RPMI8226 (cell line): ENCODE results near the gene ERCC8.
"Not testable (repeated sequence)": the region's sequence is repeated elsewhere in the genome, so short reads cannot be mapped to it uniquely, and the experiment has no call there.

Experiments
- DNase-seq: peaks from one replicate; pipeline ENCODE4 v3.0.0-alpha.2; 2015

The ERCC8 gene

GRCh38 chr5:60896991-60897390 lies 47.9 kb downstream of the ERCC8 start:
- DNase-seq, result no peak

GRCh38 chr5:60893521-60893920 lies 51.3 kb downstream of the ERCC8 start:
- DNase-seq, result no peak

- DNase-seq, result no peak
These were observed 53.2 kb downstream of the ERCC8 start for GRCh38 chr5:60891667-60892066.

GRCh38 chr5:60888359-60889061 lies 56.4 kb downstream of the ERCC8 start:
- DNase-seq, result no peak

- DNase-seq, result no peak
These were observed 57.1 kb downstream of the ERCC8 start for GRCh38 chr5:60887746-60888145.

DNA sequence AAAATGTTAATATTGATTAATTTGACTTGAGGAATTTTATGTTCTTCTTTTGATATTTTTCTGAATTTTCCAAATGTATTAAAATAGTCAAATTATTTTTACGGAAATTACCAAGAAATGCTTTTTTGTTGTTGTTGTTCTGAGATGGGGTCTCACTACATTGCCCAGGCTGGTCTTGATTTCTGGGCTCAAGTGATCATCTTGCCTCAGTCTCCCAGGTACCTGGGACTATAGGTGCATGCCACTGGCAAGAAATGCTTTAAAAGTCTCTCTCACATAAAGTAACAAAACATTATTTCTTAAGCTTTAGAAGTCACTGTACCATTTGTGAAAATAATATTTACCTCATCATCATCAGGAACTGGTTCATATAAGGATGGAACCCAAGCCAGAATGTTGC lies 57.8 kb downstream of the ERCC8 start:
- no peak for DNase-seq

- no peak for DNase-seq
These were observed 58.7 kb downstream of the ERCC8 start for GRCh38 chr5:60886158-60886557.

GRCh38 chr5:60883229-60883628 lies 61.6 kb downstream of the ERCC8 start:
- no peak for DNase-seq

DNA sequence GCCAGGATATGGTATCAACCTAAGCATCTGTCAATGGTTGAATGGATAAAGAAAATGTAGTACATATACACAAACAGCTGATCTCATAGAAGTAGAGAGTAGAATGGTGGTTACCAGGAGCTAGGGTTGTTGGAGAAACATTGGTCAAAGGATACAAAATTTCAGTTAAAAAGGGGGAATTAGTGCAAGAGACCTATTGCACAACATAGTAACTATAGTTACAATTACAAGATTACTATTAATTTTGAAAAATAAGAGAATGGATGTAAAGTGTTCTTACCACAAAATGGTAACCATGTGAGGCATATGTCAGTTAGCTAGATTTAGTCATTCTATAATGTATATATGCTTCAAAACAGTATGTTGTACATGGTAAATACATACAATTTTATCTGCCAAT lies 72.0 kb downstream of the ERCC8 start:
- no peak for DNase-seq

DNA sequence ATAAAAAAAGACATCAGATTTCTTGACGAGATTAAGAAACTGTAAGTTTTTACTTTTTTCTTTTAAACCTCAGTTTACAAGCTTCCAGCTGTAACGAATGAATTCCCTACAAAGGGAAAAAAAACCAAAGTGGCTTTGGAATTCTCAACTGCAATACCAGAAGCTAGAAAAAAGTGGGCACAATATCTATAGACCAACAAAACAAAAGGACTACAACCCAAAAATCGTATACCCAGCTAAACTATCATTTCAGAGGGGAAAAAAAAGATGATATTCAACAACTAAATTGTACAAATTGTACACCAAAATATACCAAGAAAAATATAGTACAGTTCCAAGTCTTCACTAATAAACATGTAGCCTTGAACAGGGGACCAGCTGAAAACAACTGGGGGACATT lies 74.0 kb downstream of the ERCC8 start:
- DNase-seq, result no peak

GRCh38 chr5:60860572-60860971 lies 84.3 kb downstream of the ERCC8 start:
- not testable (repeated sequence) for DNase-seq

DNA sequence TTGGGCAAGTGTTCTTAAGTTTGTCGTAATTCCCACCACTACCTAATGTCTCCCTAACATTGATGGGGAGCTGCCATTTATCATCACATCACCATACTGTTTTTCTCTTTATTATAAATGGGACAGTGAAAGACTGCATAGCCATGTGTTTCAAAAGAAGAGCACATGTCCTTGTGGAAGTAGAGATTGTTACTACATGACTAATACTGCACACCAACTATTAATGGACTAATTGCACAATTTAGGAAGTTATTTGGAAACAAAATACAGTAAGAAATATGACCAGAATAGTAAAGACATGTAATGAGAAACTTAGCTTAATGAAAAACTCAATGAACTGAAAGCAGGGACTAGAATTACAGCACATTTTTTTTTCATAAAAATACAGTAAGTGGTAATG lies 88.8 kb downstream of the ERCC8 start:
- no peak for DNase-seq

- DNase-seq, result no peak
These were observed 91.9 kb downstream of the ERCC8 start for GRCh38 chr5:60852940-60853339.

DNA sequence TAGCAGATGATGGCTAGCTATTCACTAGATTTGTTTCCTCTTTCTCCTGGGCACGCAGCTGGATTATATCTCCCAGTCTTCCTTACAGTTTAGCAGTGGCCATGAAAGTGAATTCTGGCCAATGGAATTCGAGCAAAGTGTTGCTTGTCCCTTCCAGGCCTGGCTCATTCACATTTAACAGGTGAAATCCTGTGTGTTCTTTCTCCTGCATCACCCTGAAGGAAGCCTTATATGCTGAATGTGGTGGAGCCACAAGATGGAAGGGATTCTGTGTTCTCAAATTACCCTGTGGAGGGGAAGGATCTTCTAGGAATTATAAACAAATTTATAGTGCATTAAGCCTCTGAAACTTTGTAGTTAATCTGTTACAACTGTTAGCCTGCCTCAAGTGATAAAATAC lies 92.6 kb downstream of the ERCC8 start:
- DNase-seq, result no peak

GRCh38 chr5:60851626-60852025 lies 93.2 kb downstream of the ERCC8 start:
- no peak for DNase-seq

DNA sequence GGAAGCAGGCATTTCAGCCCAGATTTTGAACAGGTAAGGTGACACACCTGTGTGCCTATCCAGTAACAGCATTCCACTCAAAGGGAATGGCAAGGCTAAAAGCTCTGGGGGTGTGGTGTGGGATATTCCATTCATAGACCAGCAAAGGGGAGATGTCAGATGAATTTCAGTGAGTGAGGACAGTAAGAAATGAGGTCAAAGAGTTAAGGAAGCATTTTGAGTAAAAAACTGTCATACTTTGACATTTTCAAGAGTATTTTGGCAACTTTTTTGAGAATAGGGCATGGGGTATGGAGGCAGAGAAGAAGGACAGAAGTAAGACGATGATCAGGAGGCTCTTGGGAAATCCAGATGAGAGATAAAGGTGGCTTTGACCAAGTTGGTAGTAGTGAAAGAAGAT lies 98.6 kb downstream of the ERCC8 start:
- no peak for DNase-seq

DNA sequence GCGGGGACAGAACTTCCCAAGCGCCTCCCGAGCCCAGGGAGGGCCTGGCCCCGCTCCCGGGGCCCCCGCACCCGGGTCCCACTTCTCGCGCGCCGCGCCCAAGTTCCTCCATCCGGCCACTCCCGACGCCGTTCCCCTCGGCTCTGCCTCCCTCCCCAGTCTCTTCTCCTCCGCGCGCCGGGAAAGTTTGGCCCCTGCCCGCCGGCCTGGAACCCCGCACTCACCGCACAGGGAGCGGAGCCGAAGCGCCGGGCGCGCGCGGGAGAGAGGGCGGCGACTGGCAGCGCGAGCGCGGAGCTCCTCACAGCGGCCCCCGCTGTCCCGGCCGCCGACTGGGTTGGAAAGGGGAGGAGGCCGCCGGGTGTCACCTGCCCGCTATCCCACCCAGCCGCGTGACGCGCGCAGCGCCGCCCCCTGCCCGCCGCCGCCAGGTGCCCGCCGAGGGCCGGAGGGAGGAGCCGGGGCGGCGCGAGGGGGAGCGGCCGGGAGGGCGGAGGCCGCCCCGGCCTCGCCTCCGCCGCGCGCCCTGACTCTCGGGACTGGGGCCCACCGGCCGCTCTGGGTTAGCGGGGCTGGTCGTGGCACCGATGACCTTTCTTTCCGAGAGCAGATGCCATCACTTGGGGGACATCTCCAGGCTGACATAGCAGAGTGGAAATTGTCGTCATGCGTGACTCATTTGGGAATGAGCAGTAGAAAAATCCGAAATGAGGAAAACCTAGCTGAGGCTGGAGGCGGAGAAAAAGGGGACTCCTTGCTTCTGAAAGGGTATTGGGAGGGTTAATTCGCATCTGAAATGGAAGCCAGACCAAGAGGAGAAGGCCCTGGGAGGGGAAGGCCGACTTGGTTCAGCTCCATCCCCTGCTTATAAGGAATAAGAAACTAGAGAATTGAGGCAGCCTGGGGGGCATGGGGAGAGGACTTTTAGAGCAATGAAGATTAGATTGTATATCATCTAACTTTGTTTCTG lies 100.6 kb downstream of the ERCC8 start, which contains the start of gene ELOVL7:
Gene ELOVL7 (minus strand): TSS at position 334 of the 970 bp plus-strand sequence. CDS start 56,872 bp downstream, outside the sequence.
- peak; percentile 93 for DNase-seq

DNA sequence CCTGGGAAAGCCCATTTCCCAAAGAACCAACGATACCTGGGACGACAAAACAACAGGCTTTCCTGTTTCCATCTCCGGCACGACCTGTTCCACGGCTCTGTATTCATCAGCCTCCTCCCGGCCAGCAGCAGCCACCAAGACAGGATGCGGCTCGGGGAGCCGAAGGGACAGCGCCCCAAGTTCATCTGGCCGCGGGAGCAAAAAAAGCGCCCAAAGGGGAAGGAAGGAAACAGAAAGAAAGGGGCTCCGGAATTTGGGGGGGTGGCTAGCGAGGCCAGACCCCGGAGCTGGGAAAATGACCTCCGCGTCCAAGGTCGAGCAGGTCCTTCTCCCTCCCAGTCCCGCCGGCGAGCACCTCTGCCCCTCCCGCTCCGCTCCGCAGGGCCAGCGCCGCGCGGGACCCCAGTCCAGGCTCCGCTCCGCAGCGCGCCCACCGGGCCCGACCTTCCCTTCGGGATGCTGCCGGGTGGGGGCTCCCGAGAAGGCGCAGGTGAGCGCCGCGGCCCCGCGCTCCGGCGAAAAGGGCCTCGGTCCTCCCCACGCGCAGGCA lies 101.4 kb downstream of the ERCC8 start:
- peak; percentile 31 for DNase-seq

GRCh38 chr5:60842871-60843385 lies 101.9 kb downstream of the ERCC8 start:
- DNase-seq, result no peak

GRCh38 chr5:60841361-60841760 lies 103.5 kb downstream of the ERCC8 start:
- no peak for DNase-seq

- no peak for DNase-seq
These were observed 108.7 kb downstream of the ERCC8 start for GRCh38 chr5:60836131-60836530.

DNA sequence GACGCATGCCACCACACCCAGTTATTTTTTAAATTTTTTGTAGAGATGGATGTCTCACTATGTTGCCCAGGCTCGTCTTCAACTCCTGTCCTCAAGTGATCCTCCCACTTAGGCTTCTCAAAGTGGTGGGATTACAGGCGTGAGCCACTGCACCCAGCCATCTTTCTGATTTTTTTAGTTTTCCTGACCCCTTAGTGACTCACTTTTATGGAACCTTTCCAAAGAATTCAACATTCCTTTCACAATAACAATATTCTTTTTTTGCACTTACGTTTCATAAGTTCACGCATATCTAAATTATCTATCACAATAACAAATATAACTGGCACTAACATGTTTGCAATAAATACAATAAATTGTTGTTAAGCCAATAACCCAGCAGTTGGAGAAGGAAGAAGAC lies 109.3 kb downstream of the ERCC8 start:
- DNase-seq, result no peak

DNA sequence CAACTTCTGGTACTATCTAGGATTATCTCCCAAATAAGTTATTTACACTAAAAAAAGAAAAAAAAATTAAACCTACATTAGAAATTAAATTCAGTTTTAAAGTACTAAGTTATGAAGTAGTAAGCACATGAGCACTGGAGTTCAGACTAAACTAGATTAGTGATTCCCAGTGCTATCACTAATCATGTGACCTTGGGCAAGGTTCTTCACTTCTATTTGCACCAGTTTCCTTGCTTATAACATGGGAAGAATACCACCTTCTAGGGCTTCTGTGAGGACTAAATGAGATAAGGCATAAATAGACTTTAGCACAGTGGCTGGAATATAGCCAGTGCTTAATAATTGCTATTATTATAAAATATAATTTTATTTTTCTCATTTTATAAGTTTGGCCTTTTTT lies 111.3 kb downstream of the ERCC8 start:
- no peak for DNase-seq
